GM23338 (cell line): Measurements from ENCODE around the gene TRIO.
A peak's percentile ranks its signal among the peaks of the same experiment; 100 is the strongest.

Experiments
- EZH2phosphoT487 ChIP-seq: fragments of 200-600 bp; sonication (generic); IDR thresholded peaks from one replicate; pipeline ENCODE4 v1.8.1; 2018; ENCODE audit warnings: antibody characterized with exemption; ENCODE audit not compliant: unreplicated experiment
- POLR2AphosphoS5 ChIP-seq: IDR thresholded peaks from 2 replicates; pipeline ENCODE4 v1.6.1; 2016; ENCODE audit warnings: antibody characterized with exemption, low read depth
- ZNF114 ChIP-seq: fragments of 250-450 bp; sonication (Bioruptor Pico); IDR thresholded peaks from 2 replicates; pipeline ENCODE4 v1.5.0; 2020; ENCODE audit warnings: mild to moderate bottlenecking, moderate library complexity
- TF ChIP-seq, protein P1 (sequence below), 2 experiments: fragments of 200-600 bp in 1 of 2; sonication (generic) in 1 of 2; conservative IDR thresholded peaks; 2 replicates each; pipeline versions ENCODE4 v1.5.1 to v1.6.1; 2016 to 2017; ENCODE audit warnings: antibody characterized with exemption in 2 of 2, low read depth in 2 of 2, mild to moderate bottlenecking in 2 of 2, moderate library complexity in 1 of 2
- TF ChIP-seq, protein P2 (sequence below): fragments of 250-450 bp; sonication (Bioruptor Pico); IDR thresholded peaks from 2 replicates; pipeline ENCODE4 v1.5.0; 2020; ENCODE audit warnings: mild to moderate bottlenecking, moderate library complexity
- TF ChIP-seq, protein P3 (sequence below): IDR thresholded peaks from one replicate; pipeline ENCODE4 v1.6.1; 2018; ENCODE audit warnings: antibody characterized with exemption; ENCODE audit not compliant: unreplicated experiment

DNA sequence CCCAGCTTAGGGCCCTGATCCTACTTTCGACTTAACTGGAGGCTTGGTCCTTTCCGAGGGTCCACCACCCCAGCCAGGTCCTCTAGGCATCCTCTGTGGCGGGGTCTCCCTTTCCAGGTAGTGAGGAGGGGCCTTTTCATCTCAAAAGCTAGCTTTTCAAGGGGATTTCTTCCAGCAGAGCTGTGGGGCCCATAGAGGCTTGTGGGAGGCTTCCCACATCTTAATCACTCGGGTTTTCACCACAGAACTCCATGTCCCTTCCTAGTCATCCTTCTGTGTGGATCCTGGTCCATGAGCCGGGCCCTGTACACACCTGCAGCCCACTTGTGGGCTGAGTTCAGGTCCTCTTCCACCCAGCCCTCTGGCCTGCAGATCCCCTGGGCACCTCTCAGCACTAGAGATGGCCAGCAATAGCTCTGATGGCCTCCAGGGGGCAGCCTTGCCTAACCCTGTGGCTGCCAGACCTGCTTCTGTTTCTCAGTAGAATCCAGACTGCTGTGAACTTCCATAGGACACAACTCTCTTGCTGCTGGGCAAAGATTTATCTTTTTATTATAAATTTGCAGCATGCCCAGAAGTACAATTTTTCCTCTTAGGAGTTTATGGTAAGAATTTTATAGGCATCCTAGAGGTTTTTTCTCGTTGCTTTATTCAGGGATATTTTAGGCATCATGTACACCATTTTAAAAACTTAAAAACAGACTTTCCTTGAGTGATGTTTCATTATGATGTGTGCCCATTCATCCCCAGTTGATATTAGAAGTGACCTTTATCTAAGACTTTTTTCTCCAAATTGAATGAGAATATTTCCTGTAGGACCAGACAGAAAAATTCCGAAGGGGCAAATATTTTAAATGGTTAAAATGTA is 208.9 kb downstream of the TRIO start:
- TF ChIP-seq, protein P1, sequence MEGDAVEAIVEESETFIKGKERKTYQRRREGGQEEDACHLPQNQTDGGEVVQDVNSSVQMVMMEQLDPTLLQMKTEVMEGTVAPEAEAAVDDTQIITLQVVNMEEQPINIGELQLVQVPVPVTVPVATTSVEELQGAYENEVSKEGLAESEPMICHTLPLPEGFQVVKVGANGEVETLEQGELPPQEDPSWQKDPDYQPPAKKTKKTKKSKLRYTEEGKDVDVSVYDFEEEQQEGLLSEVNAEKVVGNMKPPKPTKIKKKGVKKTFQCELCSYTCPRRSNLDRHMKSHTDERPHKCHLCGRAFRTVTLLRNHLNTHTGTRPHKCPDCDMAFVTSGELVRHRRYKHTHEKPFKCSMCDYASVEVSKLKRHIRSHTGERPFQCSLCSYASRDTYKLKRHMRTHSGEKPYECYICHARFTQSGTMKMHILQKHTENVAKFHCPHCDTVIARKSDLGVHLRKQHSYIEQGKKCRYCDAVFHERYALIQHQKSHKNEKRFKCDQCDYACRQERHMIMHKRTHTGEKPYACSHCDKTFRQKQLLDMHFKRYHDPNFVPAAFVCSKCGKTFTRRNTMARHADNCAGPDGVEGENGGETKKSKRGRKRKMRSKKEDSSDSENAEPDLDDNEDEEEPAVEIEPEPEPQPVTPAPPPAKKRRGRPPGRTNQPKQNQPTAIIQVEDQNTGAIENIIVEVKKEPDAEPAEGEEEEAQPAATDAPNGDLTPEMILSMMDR (conservative IDR thresholded peaks at IDR 0.05; ENCODE audit: low read depth in 2 of 2): peak; percentile 94 to 97
- TF ChIP-seq ZNF114 (CRISPR knock-in tag): no peak
- TF ChIP-seq, protein P2, sequence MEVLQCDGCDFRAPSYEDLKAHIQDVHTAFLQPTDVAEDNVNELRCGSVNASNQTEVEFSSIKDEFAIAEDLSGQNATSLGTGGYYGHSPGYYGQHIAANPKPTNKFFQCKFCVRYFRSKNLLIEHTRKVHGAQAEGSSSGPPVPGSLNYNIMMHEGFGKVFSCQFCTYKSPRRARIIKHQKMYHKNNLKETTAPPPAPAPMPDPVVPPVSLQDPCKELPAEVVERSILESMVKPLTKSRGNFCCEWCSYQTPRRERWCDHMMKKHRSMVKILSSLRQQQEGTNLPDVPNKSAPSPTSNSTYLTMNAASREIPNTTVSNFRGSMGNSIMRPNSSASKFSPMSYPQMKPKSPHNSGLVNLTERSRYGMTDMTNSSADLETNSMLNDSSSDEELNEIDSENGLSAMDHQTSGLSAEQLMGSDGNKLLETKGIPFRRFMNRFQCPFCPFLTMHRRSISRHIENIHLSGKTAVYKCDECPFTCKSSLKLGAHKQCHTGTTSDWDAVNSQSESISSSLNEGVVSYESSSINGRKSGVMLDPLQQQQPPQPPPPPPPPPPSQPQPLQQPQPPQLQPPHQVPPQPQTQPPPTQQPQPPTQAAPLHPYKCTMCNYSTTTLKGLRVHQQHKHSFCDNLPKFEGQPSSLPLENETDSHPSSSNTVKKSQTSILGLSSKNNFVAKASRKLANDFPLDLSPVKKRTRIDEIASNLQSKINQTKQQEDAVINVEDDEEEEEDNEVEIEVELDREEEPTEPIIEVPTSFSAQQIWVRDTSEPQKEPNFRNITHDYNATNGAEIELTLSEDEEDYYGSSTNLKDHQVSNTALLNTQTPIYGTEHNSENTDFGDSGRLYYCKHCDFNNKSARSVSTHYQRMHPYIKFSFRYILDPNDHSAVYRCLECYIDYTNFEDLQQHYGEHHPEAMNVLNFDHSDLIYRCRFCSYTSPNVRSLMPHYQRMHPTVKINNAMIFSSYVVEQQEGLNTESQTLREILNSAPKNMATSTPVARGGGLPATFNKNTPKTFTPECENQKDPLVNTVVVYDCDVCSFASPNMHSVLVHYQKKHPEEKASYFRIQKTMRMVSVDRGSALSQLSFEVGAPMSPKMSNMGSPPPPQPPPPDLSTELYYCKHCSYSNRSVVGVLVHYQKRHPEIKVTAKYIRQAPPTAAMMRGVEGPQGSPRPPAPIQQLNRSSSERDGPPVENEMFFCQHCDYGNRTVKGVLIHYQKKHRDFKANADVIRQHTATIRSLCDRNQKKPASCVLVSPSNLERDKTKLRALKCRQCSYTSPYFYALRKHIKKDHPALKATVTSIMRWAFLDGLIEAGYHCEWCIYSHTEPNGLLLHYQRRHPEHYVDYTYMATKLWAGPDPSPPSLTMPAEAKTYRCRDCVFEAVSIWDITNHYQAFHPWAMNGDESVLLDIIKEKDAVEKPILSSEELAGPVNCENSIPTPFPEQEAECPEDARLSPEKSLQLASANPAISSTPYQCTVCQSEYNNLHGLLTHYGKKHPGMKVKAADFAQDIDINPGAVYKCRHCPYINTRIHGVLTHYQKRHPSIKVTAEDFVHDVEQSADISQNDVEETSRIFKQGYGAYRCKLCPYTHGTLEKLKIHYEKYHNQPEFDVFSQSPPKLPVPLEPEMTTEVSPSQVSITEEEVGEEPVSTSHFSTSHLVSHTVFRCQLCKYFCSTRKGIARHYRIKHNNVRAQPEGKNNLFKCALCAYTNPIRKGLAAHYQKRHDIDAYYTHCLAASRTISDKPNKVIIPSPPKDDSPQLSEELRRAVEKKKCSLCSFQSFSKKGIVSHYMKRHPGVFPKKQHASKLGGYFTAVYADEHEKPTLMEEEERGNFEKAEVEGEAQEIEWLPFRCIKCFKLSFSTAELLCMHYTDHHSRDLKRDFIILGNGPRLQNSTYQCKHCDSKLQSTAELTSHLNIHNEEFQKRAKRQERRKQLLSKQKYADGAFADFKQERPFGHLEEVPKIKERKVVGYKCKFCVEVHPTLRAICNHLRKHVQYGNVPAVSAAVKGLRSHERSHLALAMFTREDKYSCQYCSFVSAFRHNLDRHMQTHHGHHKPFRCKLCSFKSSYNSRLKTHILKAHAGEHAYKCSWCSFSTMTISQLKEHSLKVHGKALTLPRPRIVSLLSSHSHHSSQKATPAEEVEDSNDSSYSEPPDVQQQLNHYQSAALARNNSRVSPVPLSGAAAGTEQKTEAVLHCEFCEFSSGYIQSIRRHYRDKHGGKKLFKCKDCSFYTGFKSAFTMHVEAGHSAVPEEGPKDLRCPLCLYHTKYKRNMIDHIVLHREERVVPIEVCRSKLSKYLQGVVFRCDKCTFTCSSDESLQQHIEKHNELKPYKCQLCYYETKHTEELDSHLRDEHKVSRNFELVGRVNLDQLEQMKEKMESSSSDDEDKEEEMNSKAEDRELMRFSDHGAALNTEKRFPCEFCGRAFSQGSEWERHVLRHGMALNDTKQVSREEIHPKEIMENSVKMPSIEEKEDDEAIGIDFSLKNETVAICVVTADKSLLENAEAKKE (CRISPR knock-in tag): no peak
- TF ChIP-seq, protein P3, sequence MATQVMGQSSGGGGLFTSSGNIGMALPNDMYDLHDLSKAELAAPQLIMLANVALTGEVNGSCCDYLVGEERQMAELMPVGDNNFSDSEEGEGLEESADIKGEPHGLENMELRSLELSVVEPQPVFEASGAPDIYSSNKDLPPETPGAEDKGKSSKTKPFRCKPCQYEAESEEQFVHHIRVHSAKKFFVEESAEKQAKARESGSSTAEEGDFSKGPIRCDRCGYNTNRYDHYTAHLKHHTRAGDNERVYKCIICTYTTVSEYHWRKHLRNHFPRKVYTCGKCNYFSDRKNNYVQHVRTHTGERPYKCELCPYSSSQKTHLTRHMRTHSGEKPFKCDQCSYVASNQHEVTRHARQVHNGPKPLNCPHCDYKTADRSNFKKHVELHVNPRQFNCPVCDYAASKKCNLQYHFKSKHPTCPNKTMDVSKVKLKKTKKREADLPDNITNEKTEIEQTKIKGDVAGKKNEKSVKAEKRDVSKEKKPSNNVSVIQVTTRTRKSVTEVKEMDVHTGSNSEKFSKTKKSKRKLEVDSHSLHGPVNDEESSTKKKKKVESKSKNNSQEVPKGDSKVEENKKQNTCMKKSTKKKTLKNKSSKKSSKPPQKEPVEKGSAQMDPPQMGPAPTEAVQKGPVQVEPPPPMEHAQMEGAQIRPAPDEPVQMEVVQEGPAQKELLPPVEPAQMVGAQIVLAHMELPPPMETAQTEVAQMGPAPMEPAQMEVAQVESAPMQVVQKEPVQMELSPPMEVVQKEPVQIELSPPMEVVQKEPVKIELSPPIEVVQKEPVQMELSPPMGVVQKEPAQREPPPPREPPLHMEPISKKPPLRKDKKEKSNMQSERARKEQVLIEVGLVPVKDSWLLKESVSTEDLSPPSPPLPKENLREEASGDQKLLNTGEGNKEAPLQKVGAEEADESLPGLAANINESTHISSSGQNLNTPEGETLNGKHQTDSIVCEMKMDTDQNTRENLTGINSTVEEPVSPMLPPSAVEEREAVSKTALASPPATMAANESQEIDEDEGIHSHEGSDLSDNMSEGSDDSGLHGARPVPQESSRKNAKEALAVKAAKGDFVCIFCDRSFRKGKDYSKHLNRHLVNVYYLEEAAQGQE: no peak
- no peak for TF ChIP-seq POLR2AphosphoS5
- no peak for TF ChIP-seq EZH2phosphoT487
